Ishikawa (cell line): Measurements from ENCODE around the gene FBXL19.

ENCODE experiments used
- CEBPB ChIP-seq: IDR thresholded peaks from 2 replicates; pipeline ENCODE4 v1.6.1; 2012
- FOXM1 ChIP-seq: IDR thresholded peaks from 2 replicates; pipeline ENCODE4 v1.6.1; 2012; ENCODE audit warnings: low read depth, borderline replicate concordance
- RAD21 ChIP-seq: IDR thresholded peaks from 2 replicates; pipeline ENCODE4 v1.6.1; 2012; ENCODE audit warnings: low read depth
- REST ChIP-seq: IDR thresholded peaks from 2 replicates; pipeline ENCODE4 v1.6.1; 2012; ENCODE audit warnings: low read depth, mild to moderate bottlenecking
- TAF1 ChIP-seq: IDR thresholded peaks from 2 replicates; pipeline ENCODE4 v1.6.1; 2012; ENCODE audit warnings: low read depth, mild to moderate bottlenecking
- YY1 ChIP-seq: IDR thresholded peaks from 2 replicates; pipeline ENCODE4 v1.6.1; 2012; ENCODE audit warnings: low read depth
- ZBTB7A ChIP-seq: IDR thresholded peaks from 2 replicates; pipeline ENCODE4 v1.6.1; 2012; ENCODE audit warnings: low read depth

GRCh38 chr16:30910427-30911029 lies 12.8 kb upstream of the FBXL19 start:
- TF ChIP-seq RAD21 = no peak
- no peak for TF ChIP-seq CEBPB
- TF ChIP-seq TAF1 = no peak
- TF ChIP-seq FOXM1 = no peak
- TF ChIP-seq REST = no peak
- TF ChIP-seq YY1 = no peak
- TF ChIP-seq ZBTB7A = peak; percentile 60; the same call in 1 of the 2 replicates
